GM18519 (cell line): ENCODE results near the gene ENPP3.

Source experiments
- ATAC-seq: cut with Tn5 transposase; IDR thresholded peaks from one replicate; pipeline ENCODE4 v1.9.1; 2021; ENCODE audit warnings: mild to moderate bottlenecking, moderate library complexity; ENCODE audit not compliant: unreplicated experiment, low FRiP score

ENPP3 gene

GRCh38 chr6:131642565-131642964 is 5.5 kb downstream of the ENPP3 start:
- ATAC-seq, result no peak

GRCh38 chr6:131642987-131643611 is 6.0 kb downstream of the ENPP3 start:
- no peak for ATAC-seq

GRCh38 chr6:131643855-131644460 is 6.9 kb downstream of the ENPP3 start:
- no peak for ATAC-seq

- ATAC-seq, result no peak
These were observed 7.8 kb downstream of the ENPP3 start for GRCh38 chr6:131644921-131645320.

- ATAC-seq, result no peak
These were observed 8.7 kb downstream of the ENPP3 start for GRCh38 chr6:131645846-131646245.

- no peak for ATAC-seq
These were observed 9.2 kb downstream of the ENPP3 start for GRCh38 chr6:131646249-131646670.

GRCh38 chr6:131651782-131652181 is 14.7 kb downstream of the ENPP3 start:
- ATAC-seq, result no peak

GRCh38 chr6:131652472-131652871 is 15.4 kb downstream of the ENPP3 start:
- no peak for ATAC-seq

- ATAC-seq, result no peak
These were observed 17.2 kb downstream of the ENPP3 start for GRCh38 chr6:131654326-131654725.

GRCh38 chr6:131655387-131655786 is 18.3 kb downstream of the ENPP3 start:
- ATAC-seq, result no peak

GRCh38 chr6:131655951-131656350 is 18.8 kb downstream of the ENPP3 start:
- no peak for ATAC-seq

GRCh38 chr6:131656667-131657066 is 19.6 kb downstream of the ENPP3 start:
- no peak for ATAC-seq

GRCh38 chr6:131657222-131657621 is 20.1 kb downstream of the ENPP3 start:
- ATAC-seq, result no peak

GRCh38 chr6:131657630-131658111 is 20.6 kb downstream of the ENPP3 start:
- ATAC-seq, result no peak

- no peak for ATAC-seq
These were observed 21.2 kb downstream of the ENPP3 start for GRCh38 chr6:131658287-131658686.

- no peak for ATAC-seq
These were observed 23.1 kb downstream of the ENPP3 start for GRCh38 chr6:131660195-131660594.

- no peak for ATAC-seq
These were observed 26.6 kb downstream of the ENPP3 start for GRCh38 chr6:131663578-131664165.

GRCh38 chr6:131669891-131670290 is 32.8 kb downstream of the ENPP3 start:
- ATAC-seq, result no peak

GRCh38 chr6:131673184-131673583 is 36.1 kb downstream of the ENPP3 start:
- no peak for ATAC-seq

GRCh38 chr6:131678442-131678841 is 41.3 kb downstream of the ENPP3 start:
- no peak for ATAC-seq

- no peak for ATAC-seq
These were observed 43.8 kb downstream of the ENPP3 start for GRCh38 chr6:131680868-131681267.

GRCh38 chr6:131681585-131681984 is 44.5 kb downstream of the ENPP3 start:
- no peak for ATAC-seq
